SKM-1 (cell line): Measurements from ENCODE around the gene ADAM15.

Source experiments
- DNase-seq: peaks from one replicate; lab custom pipeline; 2025; ENCODE audit not compliant: unreplicated experiment; lab: John Stamatoyannopoulos, UW

Gene ADAM15

DNA sequence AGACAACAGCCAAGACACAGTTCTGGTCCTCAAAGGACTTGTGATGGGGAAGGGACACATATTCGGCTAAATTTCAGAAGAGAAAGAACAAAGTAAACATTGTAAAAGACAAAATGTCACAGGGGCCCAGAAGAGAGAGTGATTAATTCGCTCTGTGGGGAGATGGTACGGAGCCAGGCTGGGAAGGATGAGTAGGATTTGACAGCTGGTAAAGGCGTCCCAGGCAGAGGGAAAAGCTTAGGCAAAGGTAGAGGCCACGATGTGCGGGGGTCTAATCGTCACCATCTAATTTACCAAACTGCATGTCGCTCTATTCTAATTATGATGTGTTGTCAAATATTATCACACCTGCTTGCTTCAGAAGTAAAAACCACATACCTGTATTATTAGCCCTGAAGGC lies 59.3 kb downstream of the ADAM15 start:
- no peak for DNase-seq

DNA sequence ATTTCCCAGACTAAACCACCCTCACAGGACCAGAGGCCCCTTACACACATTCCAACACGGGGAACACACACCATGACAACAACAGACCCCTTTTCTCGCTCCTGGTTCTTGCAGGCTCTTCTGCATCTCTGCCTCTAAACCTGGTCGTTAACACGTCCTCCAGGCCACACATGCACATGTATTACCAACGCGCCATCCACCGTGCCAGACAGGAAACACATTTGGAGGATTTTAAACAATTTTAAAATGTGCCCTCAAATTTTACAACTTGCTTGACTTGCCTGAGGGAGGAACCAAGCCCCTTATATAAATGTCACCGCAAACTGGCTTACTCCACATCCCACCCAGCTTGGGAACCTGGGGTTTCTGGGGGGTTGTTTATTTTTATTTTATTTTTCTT lies 59.7 kb downstream of the ADAM15 start:
- no peak for DNase-seq
